Measurements from ENCODE around the gene NAT16.

- TF ChIP-seq ATF6 (CRISPR knock-in tag; conservative IDR thresholded peaks at IDR 0.05) (no peak), CTCF (CRISPR knock-in tag; IDR thresholded peaks at IDR 0.05) (no peak), SMARCC2 (IDR thresholded peaks at IDR 0.05) (no peak), ZFP37 (CRISPR knock-in tag; IDR thresholded peaks at IDR 0.05; ENCODE audit: borderline replicate concordance) (no peak), SMC3 (IDR thresholded peaks at IDR 0.05; ENCODE audit: low read length) (no peak), NFKBIZ (CRISPR knock-in tag; IDR thresholded peaks at IDR 0.05) (no peak), POLR2AphosphoS2 (IDR thresholded peaks at IDR 0.05; ENCODE audit: low read depth, low read length) (no peak), ZNF550 (CRISPR knock-in tag; IDR thresholded peaks at IDR 0.05; ENCODE audit: borderline replicate concordance) (no peak)
These were observed 15.8 kb downstream of the NAT16 start for GRCh38 chr7:101164071-101164840.
